Naive B cell (primary cell): ENCODE results near the gene CLTB. TPM values are rescaled to one million over a fixed set of nuclear protein-coding genes. Genes with fewer than 3 reads are reported as not detected.
A peak's percentile ranks its signal among the peaks of the same experiment; 100 is the strongest.

Experiments
- ATAC-seq, 2 donors: fragments of 150-1000 bp; cut with Tn5 transposase; 2 replicates each; pipeline ENCODE4 v1.10.0; 2021; ENCODE audit warnings: low read depth in 2 of 2, mild to moderate bottlenecking in 2 of 2, moderate library complexity in 2 of 2
- DNase-seq: peaks from one replicate; pipeline ENCODE4 v3.0.0; 2022
- H3K27ac Mint-ChIP-seq, 6 donors: one replicate each; pipeline ENCODE4 v1.8.0; 2020 to 2022; ENCODE audit warnings: mild to moderate bottlenecking in 6 of 6, mixed read lengths in 6 of 6, moderate library complexity in 5 of 6, inconsistent platforms in 2 of 6
- H3K27me3 Mint-ChIP-seq, 3 donors: one replicate each; pipeline ENCODE4 v1.8.0; 2021 to 2022; ENCODE audit warnings: mixed read lengths in 3 of 3, mild to moderate bottlenecking in 1 of 3
- H3K36me3 Mint-ChIP-seq, 2 donors: one replicate each; pipeline ENCODE4 v1.8.0; 2020 to 2022; ENCODE audit warnings: mixed read lengths in 2 of 2, inconsistent platforms in 1 of 2, mild to moderate bottlenecking in 1 of 2
- H3K4me1 Mint-ChIP-seq, 3 donors: one replicate each; pipeline ENCODE4 v1.8.0; 2020 to 2022; ENCODE audit warnings: mixed read lengths in 3 of 3, inconsistent platforms in 1 of 3, mild to moderate bottlenecking in 1 of 3, moderate library complexity in 1 of 3
- H3K4me3 Mint-ChIP-seq, 8 donors: one replicate each; pipeline ENCODE4 v1.8.0; 2020 to 2022; ENCODE audit warnings: mild to moderate bottlenecking in 8 of 8, mixed read lengths in 8 of 8, moderate library complexity in 8 of 8, inconsistent platforms in 2 of 8
- H3K9me3 Mint-ChIP-seq, 7 donors: one replicate each; pipeline ENCODE4 v1.8.0; 2020 to 2022; ENCODE audit warnings: mixed read lengths in 7 of 7, mild to moderate bottlenecking in 5 of 7, inconsistent platforms in 2 of 7, moderate library complexity in 1 of 7
- polyA plus RNA-seq, 6 donors: library from polyadenylated mRNA; unstranded; fragments of 300-500 nt; fragmentation: Illumina TruSeq; gene quantifications; one replicate each; pipeline ENCODE4 v1.2.3, GENCODE V29; 2021; ENCODE audit warnings: low read depth in 6 of 6

The CLTB gene
- polyA plus RNA-seq, 6 donors from 2014 or later = 42.3 to 64.4 (median 55.2) TPM

DNA sequence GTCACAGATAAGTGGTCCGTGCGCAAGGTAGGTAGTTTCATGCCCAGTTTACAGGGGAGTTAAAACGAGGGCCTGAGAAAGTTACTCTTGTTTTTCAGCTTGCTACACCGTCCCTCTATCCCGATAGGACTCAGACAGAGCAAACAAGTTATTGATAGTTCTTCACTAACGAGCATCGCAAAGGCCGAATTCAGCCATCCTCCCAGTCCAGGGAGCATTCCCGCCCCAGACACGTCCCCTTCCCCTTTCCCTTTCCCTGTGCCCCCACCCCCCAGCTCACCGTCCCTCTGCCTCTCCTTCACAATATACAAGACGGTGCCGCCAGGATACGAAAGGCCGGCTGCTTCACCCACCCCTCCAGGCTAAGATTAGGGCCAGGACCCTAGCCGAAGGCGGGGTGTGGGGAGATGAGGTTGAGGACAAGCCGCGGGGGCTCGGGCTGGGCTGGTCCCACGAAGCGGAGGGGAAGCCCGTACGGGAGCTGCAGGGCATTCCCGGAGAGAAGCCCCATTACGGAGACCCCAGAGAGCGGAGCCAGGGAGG lies 55.4 kb downstream of the CLTB start:
- H3K27me3 Mint-ChIP-seq = no peaks in the 10 kb centered on the region
- peaks cover 8 to 11% of the 10 kb centered on the region in 2 donors for H3K36me3 Mint-ChIP-seq
- ATAC-seq (peak in 1 of 2 donors; percentile 0), DNase-seq (no peak)
- peak overlapping the region; percentile 86 to 98 (median 96) for H3K27ac Mint-ChIP-seq
- peak overlapping the region; percentile 96 to 99 (median 98) for H3K4me3 Mint-ChIP-seq
- no peaks in the 10 kb centered on the region for H3K9me3 Mint-ChIP-seq
- H3K4me1 Mint-ChIP-seq = peaks cover 23 to 44% (median 28%) of the 10 kb centered on the region in 3 donors

DNA sequence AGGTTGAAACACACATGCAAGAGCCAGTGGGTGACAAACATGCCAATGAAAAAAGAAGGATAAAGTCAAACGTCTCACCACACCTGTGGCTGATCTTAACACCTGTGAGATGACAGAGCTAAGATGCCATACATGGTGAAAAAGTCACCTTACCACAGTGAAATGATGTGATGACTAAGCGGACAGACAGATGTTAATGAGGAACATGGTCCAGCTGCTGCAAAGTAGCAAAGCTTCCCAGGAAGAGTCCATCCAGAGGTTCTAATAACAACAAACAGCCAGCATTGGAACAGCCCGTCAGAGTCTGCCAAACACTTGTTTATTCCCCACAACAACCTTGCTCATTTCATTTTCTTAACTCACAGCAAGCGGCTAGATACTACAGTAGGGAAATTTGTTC lies 56.7 kb downstream of the CLTB start:
- no peaks in the 10 kb centered on the region for H3K27me3 Mint-ChIP-seq
- no peak for ATAC-seq
- H3K4me3 Mint-ChIP-seq = peak overlapping the region in 7 of 8 donors; percentile 44 to 89 (median 70)
- H3K9me3 Mint-ChIP-seq = no peaks in the 10 kb centered on the region
- H3K4me1 Mint-ChIP-seq = peaks cover 27 to 44% (median 27%) of the 10 kb centered on the region in 3 donors
- peak overlapping the region in 3 of 6 donors; percentile 69 to 87 (median 76) for H3K27ac Mint-ChIP-seq
- no peak for DNase-seq
- peaks cover 12 to 18% of the 10 kb centered on the region in 2 donors for H3K36me3 Mint-ChIP-seq

- no peaks in the 10 kb centered on the region for H3K9me3 Mint-ChIP-seq
- peaks cover 25 to 50% (median 30%) of the 10 kb centered on the region in 3 donors for H3K4me1 Mint-ChIP-seq
- no peak for ATAC-seq
- DNase-seq = no peak
- peaks cover 22 to 26% of the 10 kb centered on the region in 2 donors for H3K36me3 Mint-ChIP-seq
- H3K27ac Mint-ChIP-seq = no peak overlapping the region
- no peak overlapping the region for H3K4me3 Mint-ChIP-seq
- no peaks in the 10 kb centered on the region for H3K27me3 Mint-ChIP-seq
Observed at GRCh38 chr5:176356179-176356566, 60.2 kb downstream of the CLTB start.

- no peak overlapping the region for H3K4me3 Mint-ChIP-seq
- DNase-seq = no peak
- no peaks in the 10 kb centered on the region for H3K27me3 Mint-ChIP-seq
- peaks cover 21 to 46% (median 26%) of the 10 kb centered on the region in 3 donors for H3K4me1 Mint-ChIP-seq
- H3K36me3 Mint-ChIP-seq = peaks cover 24 to 26% of the 10 kb centered on the region in 2 donors
- no peaks in the 10 kb centered on the region for H3K9me3 Mint-ChIP-seq
- no peak for ATAC-seq
- H3K27ac Mint-ChIP-seq = peak overlapping the region in 1 of 6 donors; percentile 62
Observed at GRCh38 chr5:176355400-176356178, 60.8 kb downstream of the CLTB start.

DNA sequence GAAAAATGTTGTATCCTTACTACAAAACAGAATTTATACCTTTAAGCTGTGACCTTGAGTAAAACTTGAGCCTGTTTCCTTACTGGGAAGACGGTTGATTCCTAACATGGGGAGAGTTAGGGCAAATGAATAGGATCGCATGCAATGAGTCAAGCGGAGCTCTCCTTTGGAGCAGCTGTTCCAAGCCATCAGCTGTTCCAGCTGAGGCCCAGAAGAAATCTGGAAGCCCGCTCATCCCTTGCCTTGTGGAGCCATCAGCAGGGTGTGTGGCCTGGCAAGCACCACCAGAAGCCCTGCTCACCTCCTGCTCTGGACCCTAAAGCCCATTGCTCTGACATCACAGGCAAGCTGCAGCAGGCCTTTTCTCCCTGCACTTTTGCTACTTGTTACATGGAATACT lies 62.8 kb downstream of the CLTB start:
- H3K9me3 Mint-ChIP-seq = no peaks in the 10 kb centered on the region
- H3K36me3 Mint-ChIP-seq = peaks cover 31 to 38% of the 10 kb centered on the region in 2 donors
- peak overlapping the region in 1 of 6 donors; percentile 31 for H3K27ac Mint-ChIP-seq
- H3K27me3 Mint-ChIP-seq = no peaks in the 10 kb centered on the region
- ATAC-seq (no peak), DNase-seq (no peak)
- H3K4me3 Mint-ChIP-seq = peak overlapping the region in 1 of 8 donors; percentile 21
- H3K4me1 Mint-ChIP-seq = peaks cover 20 to 41% (median 26%) of the 10 kb centered on the region in 3 donors

DNA sequence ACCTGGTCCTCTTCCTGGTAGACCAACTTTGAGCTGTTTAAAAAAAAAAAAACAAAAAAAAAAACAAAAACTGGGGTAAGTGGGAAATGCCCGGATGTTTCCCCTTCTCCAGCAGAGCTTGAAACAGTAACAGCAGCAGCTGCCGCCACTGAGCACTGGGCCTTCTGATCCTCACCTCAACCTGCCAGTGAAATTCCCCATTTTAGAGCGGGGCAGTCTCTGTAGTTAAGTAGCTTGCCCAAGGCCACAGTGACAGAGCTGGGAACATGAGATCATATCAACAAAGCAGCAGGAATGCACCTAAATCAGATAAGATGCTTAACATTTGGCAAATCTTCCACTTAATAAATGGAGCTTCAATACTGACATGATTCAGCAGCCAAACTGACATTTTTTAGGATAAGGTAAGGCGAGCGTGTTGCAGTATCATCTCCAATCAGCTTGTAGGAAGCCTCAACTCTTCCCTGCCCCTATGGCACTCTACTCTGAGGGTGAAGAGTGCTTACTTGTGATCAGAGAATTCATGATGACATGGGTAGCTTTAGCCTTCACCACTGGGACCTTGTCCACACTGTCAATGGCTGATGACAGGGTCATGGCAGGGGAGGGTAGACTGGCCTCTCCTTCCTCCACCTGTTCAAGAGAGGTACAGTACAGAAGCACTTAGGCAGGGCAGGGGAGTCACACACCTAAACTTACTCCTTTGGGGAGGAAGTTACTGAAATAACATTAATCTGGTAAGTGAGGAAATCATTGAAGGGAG lies 64.0 kb downstream of the CLTB start:
- DNase-seq (no peak), ATAC-seq (no peak)
- H3K27ac Mint-ChIP-seq = peak overlapping the region in 4 of 6 donors; percentile 9 to 80 (median 64)
- peak overlapping the region in 1 of 8 donors; percentile 36 for H3K4me3 Mint-ChIP-seq
- H3K9me3 Mint-ChIP-seq = no peaks in the 10 kb centered on the region
- H3K27me3 Mint-ChIP-seq = no peaks in the 10 kb centered on the region
- peaks cover 17 to 32% (median 27%) of the 10 kb centered on the region in 3 donors for H3K4me1 Mint-ChIP-seq
- H3K36me3 Mint-ChIP-seq = peaks cover 30 to 40% of the 10 kb centered on the region in 2 donors

DNA sequence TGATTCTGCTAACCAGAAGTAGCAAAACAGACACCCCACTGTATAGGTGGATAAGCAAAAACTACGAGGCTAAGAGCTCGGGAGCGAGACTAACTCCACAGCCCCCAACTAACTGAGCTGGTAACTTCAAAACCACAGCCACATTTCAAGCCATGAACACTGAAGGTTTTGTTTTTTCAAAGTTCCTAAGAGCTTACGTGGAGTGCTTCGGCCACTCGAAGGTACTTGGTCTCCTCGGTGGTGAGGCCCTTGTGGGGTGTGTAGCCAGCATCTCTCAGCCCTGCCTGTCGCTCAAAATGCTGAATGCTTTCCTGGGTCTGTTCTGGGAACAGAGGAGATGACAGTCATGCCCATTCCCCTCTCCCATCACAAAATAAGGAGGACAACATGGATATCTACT lies 65.9 kb downstream of the CLTB start:
- Mint-ChIP-seq H3K27me3 (no peaks in the 10 kb centered on the region), H3K9me3 (no peaks in the 10 kb centered on the region), H3K36me3 (peaks cover 27 to 38% of the 10 kb centered on the region in 2 donors), H3K4me3 (no peak overlapping the region), H3K27ac (peak overlapping the region in 2 of 6 donors; percentile 63 to 68), H3K4me1 (peaks cover 15 to 28% (median 27%) of the 10 kb centered on the region in 3 donors)
- ATAC-seq (no peak), DNase-seq (no peak)

- H3K27ac Mint-ChIP-seq = peak overlapping the region in 3 of 6 donors; percentile 11 to 60 (median 35)
- no peaks in the 10 kb centered on the region for H3K27me3 Mint-ChIP-seq
- no peak overlapping the region for H3K4me3 Mint-ChIP-seq
- ATAC-seq = no peak
- DNase-seq = no peak
- peaks cover 5% of the 10 kb centered on the region in 2 donors for H3K36me3 Mint-ChIP-seq
- H3K4me1 Mint-ChIP-seq = peaks cover 0 to under 1% (median 0%) of the 10 kb centered on the region in 3 donors
- H3K9me3 Mint-ChIP-seq = no peaks in the 10 kb centered on the region
Observed at GRCh38 chr5:176342766-176343458, 73.4 kb downstream of the CLTB start.

Other genes starting within 250 kb of the CLTB start
- gene SIMC1, start 178.1 kb downstream of the CLTB start, polyA plus RNA-seq = 10 to 100 TPM in 5 of 6 donors, under 1 TPM in 1; 0.43 to 28.1 (median 13.6) TPM
- 10 to 100 TPM; 46.8 to 56.4 (median 53.5) TPM for gene KIAA1191, start 54.8 kb downstream of the CLTB start, polyA plus RNA-seq
- gene ARL10, start 51.1 kb downstream of the CLTB start, polyA plus RNA-seq = 1 to 10 TPM; 1.8 to 4.1 (median 2.5) TPM
- 10 to 100 TPM; 15.9 to 39.6 (median 26.5) TPM for gene NOP16, start 27.9 kb downstream of the CLTB start, polyA plus RNA-seq
- 100 to 1,000 TPM; 137 to 220 (median 172) TPM for gene HIGD2A, start 27.8 kb downstream of the CLTB start, polyA plus RNA-seq
- 10 to 100 TPM; 11.0 to 16.3 (median 13.3) TPM for gene FAF2, start 31.8 kb upstream of the CLTB start, polyA plus RNA-seq
- gene RNF44, start 120.9 kb upstream of the CLTB start, polyA plus RNA-seq = 1 to 10 TPM in 5 of 6 donors, under 1 TPM in 1; 0.38 to 6.1 (median 2.9) TPM
- not detected for gene CDHR2, start 132.8 kb upstream of the CLTB start, polyA plus RNA-seq
- gene GPRIN1, start 193.6 kb upstream of the CLTB start, polyA plus RNA-seq = under 1 TPM in 5 of 6 donors, not detected in 1; 0.08 to 0.65 (median 0.16) TPM
- 1 to 10 TPM in 3 of 6 donors, under 1 TPM in 2, not detected in 1; 0.34 to 1.1 (median 1.0) TPM for gene SNCB, start 214.0 kb upstream of the CLTB start, polyA plus RNA-seq
- gene EIF4E1B, start 214.1 kb upstream of the CLTB start, polyA plus RNA-seq = not detected
- gene TSPAN17, start 230.9 kb upstream of the CLTB start, polyA plus RNA-seq = 10 to 100 TPM; 11.9 to 22.8 (median 18.5) TPM